ENCODE measurements around the gene HOXD9.

- no peak for TF ChIP-seq SMC3 (conservative IDR thresholded peaks at IDR 0.05; ENCODE audit: poor library complexity)
- no peak for TF ChIP-seq CTCF (IDR thresholded peaks at IDR 0.05; ENCODE audit: poor library complexity, severe bottlenecking)
- TF ChIP-seq EP300 (conservative IDR thresholded peaks at IDR 0.05; ENCODE audit: poor library complexity, severe bottlenecking): no peak
- no peak for TF ChIP-seq EZH2 (IDR thresholded peaks at IDR 0.05; ENCODE audit: borderline replicate concordance, insufficient read depth, low read length, poor library complexity, severe bottlenecking)
- no peak for TF ChIP-seq RAD21 (conservative IDR thresholded peaks at IDR 0.05)
- no peak for TF ChIP-seq POLR2AphosphoS5 (IDR thresholded peaks at IDR 0.05)
- no peak for TF ChIP-seq MXI1 (conservative IDR thresholded peaks at IDR 0.05; ENCODE audit: poor library complexity, severe bottlenecking)
Measured at GRCh38 chr2:176172895-176173566, 50.5 kb downstream of the HOXD9 start.

All from neural cell (in vitro differentiated cells).